GM23248 (cell line): ENCODE measurements around the gene ARHGEF28. TPM values are rescaled to one million over a fixed set of nuclear protein-coding genes. Genes with fewer than 3 reads are reported as not detected.
A peak's percentile ranks its signal among the peaks of the same experiment; 100 is the strongest.

Experiments used
- DNase-seq: peaks from one replicate; pipeline ENCODE4 v3.0.0-alpha.2; 2015
- H2AFZ ChIP-seq: fragments of 200-600 bp; sonication (generic); 2 replicates; pipeline ENCODE4 v1.6.1; 2016; ENCODE audit warnings: antibody characterized with exemption
- H3F3A ChIP-seq: fragments of 200-600 bp; sonication (generic); 2 replicates; pipeline ENCODE4 v1.6.1; 2016; ENCODE audit warnings: mild to moderate bottlenecking, antibody characterized with exemption, mixed run types; ENCODE audit not compliant: insufficient read depth
- H3K27ac ChIP-seq: fragments of 200-600 bp; sonication (generic); 2 replicates; pipeline ENCODE4 v1.5.1; 2016; ENCODE audit warnings: mild to moderate bottlenecking
- H3K27me3 ChIP-seq: fragments of 200-600 bp; sonication (generic); replicated peaks from 2 replicates; pipeline ENCODE4 v1.6.1; 2016; ENCODE audit warnings: mild to moderate bottlenecking; ENCODE audit not compliant: insufficient read depth
- H3K36me3 ChIP-seq: fragments of 200-600 bp; sonication (generic); 2 replicates; pipeline ENCODE4 v1.6.1; 2016; ENCODE audit warnings: low read depth, mild to moderate bottlenecking
- H3K4me1 ChIP-seq: fragments of 200-600 bp; sonication (generic); 2 replicates; pipeline ENCODE4 v1.6.1; 2016; ENCODE audit warnings: mild to moderate bottlenecking; ENCODE audit not compliant: insufficient read depth
- H3K4me2 ChIP-seq: fragments of 200-600 bp; sonication (generic); one replicate; pipeline ENCODE4 v1.6.1; 2016; ENCODE audit warnings: mild to moderate bottlenecking; ENCODE audit not compliant: unreplicated experiment
- H3K4me3 ChIP-seq: fragments of 200-600 bp; sonication (generic); 2 replicates; pipeline ENCODE4 v1.5.1; 2016; ENCODE audit warnings: mild to moderate bottlenecking
- H3K79me2 ChIP-seq: fragments of 200-600 bp; sonication (generic); 2 replicates; pipeline ENCODE4 v1.6.1; 2016; ENCODE audit warnings: mild to moderate bottlenecking; ENCODE audit not compliant: insufficient read depth
- H3K9ac ChIP-seq: fragments of 200-600 bp; sonication (generic); 2 replicates; pipeline ENCODE4 v1.6.1; 2016; ENCODE audit warnings: mild to moderate bottlenecking
- H3K9me2 ChIP-seq: fragments of 200-600 bp; sonication (generic); 2 replicates; pipeline ENCODE4 v1.6.1; 2016; ENCODE audit warnings: mixed run types, mild to moderate bottlenecking, moderate library complexity; ENCODE audit not compliant: insufficient read depth
- H3K9me3 ChIP-seq: fragments of 200-600 bp; sonication (generic); one replicate; pipeline ENCODE4 v1.6.1; 2017; ENCODE audit warnings: low read depth
- H4K20me1 ChIP-seq: fragments of 200-600 bp; sonication (generic); 2 replicates; pipeline ENCODE4 v1.6.0; 2016; ENCODE audit not compliant: insufficient read depth
- EZH2 ChIP-seq: fragments of 200-600 bp; sonication (generic); IDR thresholded peaks from 2 replicates; pipeline ENCODE4 v1.6.1; 2018; ENCODE audit warnings: antibody characterized with exemption, mild to moderate bottlenecking; ENCODE audit not compliant: insufficient read depth, poor library complexity, severe bottlenecking
- EZH2phosphoT487 ChIP-seq: fragments of 200-600 bp; sonication (generic); IDR thresholded peaks from 2 replicates; pipeline ENCODE4 v1.6.1; 2018; ENCODE audit warnings: antibody characterized with exemption, moderate library complexity, mild to moderate bottlenecking, low read depth; ENCODE audit not compliant: insufficient read depth
- WGBS, 2 experiments: methylation state at CpG; one replicate each; pipeline ENCODE4 v1.1.6; 2015 to 2017; ENCODE audit warnings: low lambda C conversion rate in 2 of 2, low coverage in 1 of 2; ENCODE audit errors: missing lambda C conversion rate in 2 of 2; 5-methylcytosine and 5-hydroxymethylcytosine counted together
- in situ Hi-C: fragments of 300-500 bp; cut with MboI; formaldehyde crosslinking; loops from 2 replicates; pipeline ENCODE4 v1.15.0; 2020
- polyA plus RNA-seq: library from polyadenylated mRNA; unstranded; fragments of >200 nt; fragmentation: Nextera tagmentation; extraction: Ambion mirVana; gene quantifications from 2 replicates; pipeline ENCODE4 v1.2.1, GENCODE V29; 2016
- total RNA-seq: library from RNA; depleted of rRNA; stranded (reverse); fragments of >200 nt; shearing (Covaris generic); gene quantifications from 2 replicates; pipeline ENCODE4 v1.2.3, GENCODE V29; 2014

The ARHGEF28 gene
- total and polyA plus RNA-seq, 2 experiments from 2014 or later = 5.0 to 9.6 TPM

DNA sequence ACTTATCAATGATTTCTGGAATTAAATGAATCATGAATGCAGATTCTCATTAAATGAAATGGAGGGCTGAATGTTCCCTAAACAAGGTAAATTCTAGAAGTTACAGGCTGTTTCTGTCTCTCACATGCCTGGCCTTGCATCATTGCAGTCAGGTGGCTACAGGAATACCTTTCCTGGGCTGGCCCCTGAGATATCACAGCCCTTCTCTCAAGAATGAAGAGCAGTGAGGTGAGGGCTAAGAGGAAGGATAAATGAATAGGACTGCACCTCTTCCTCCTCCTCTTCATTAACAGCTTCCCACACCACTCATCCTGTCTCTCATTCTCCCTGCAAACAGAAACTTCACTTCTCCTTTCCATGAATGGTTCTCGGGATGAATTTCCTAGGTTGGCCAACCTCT, 22.5 kb downstream of the ARHGEF28 start:
- Histone ChIP-seq H3F3A (no peaks in the 10 kb centered on the region), H4K20me1 (no peaks in the 10 kb centered on the region), H3K79me2 (peaks cover 73% of the 10 kb centered on the region), H3K4me3 (no peak overlapping the region), H3K9me2 (no peaks in the 10 kb centered on the region), H3K9me3 (no peaks in the 10 kb centered on the region), H3K9ac (no peak overlapping the region), H3K27me3 (no peaks in the 10 kb centered on the region), H2AFZ (no peak overlapping the region), H3K4me1 (no peaks in the 10 kb centered on the region), H3K27ac (no peak overlapping the region), H3K36me3 (no peaks in the 10 kb centered on the region), H3K4me2 (no peak overlapping the region)
- WGBS, 2 experiments = 96 to 100% methylated on average over 1 of the region's 1 CpG
- no peak for TF ChIP-seq EZH2
- no peak for TF ChIP-seq EZH2phosphoT487
- DNase-seq = no peak
- in situ Hi-C loops = no loop called here

DNA sequence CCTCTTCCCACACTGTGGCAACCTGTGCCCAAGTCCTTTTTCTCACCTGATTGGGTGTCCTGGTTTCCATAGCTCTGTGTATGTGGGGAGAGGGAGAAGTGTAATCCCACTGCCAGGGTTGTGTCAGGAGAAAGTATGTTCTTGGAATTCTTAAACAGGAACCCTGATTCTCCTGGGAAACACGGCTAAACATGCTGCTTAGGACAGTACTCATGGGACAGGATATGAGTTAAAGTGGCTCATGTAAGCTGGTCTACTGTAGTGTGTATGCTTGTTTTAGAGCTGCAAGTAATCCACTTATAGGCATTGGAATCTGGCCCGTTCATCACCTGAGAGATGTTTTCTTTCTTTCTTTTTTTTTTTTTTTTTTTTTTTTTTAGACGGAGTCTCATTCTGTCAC, 23.9 kb downstream of the ARHGEF28 start:
- Histone ChIP-seq H3K4me2 (no peak overlapping the region), H3K27me3 (no peaks in the 10 kb centered on the region), H4K20me1 (no peaks in the 10 kb centered on the region), H3K36me3 (no peaks in the 10 kb centered on the region), H3K79me2 (peaks cover 61% of the 10 kb centered on the region), H2AFZ (no peak overlapping the region), H3K9ac (no peak overlapping the region), H3K9me2 (no peaks in the 10 kb centered on the region), H3K27ac (no peak overlapping the region), H3K4me1 (peaks cover 8% of the 10 kb centered on the region), H3K9me3 (no peaks in the 10 kb centered on the region), H3K4me3 (no peak overlapping the region), H3F3A (0 out of 2 replicates have a peak, but pooled peaks cover 3% of the 10 kb centered on the region)
- in situ Hi-C loops = no loop called here
- no peak for TF ChIP-seq EZH2
- TF ChIP-seq EZH2phosphoT487 = no peak
- 96 to 98% methylated on average over 2 to 3 of the region's 3 CpGs for WGBS, 2 experiments
- no peak for DNase-seq

DNA sequence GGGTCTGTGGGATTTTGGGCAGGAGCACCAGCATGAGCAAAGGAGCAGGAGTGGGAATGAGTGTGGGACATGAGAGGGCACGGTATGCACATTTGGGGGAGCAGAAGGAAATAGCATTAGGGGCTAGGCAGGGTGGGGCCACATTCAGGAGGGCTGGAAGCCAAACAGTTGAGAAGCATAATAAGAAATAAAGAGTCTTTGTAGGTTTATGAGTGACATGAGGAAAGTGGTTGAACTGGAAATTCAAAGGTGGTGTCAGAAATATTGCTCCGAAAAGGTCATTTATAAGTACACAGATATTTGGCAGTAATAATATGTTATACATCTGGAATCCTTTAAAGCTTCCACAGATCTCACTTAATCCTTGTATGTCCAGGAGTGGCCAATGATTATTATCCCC, 26.4 kb downstream of the ARHGEF28 start:
- Histone ChIP-seq H3K27me3 (no peaks in the 10 kb centered on the region), H3K36me3 (no peaks in the 10 kb centered on the region), H2AFZ (no peak overlapping the region), H3K4me1 (peaks cover 8% of the 10 kb centered on the region), H3K9me3 (no peaks in the 10 kb centered on the region), H3K4me2 (no peak overlapping the region), H3K79me2 (peaks cover 57% of the 10 kb centered on the region), H3K9ac (no peak overlapping the region), H3K27ac (no peak overlapping the region), H4K20me1 (no peaks in the 10 kb centered on the region), H3F3A (0 out of 2 replicates have a peak, but pooled peaks cover 3% of the 10 kb centered on the region), H3K4me3 (no peak overlapping the region), H3K9me2 (no peaks in the 10 kb centered on the region; the same call in 1 of the 2 replicates)
- 65 to 66% methylated on average over 2 of the region's 2 CpGs for WGBS, 2 experiments
- in situ Hi-C loops = no loop called here
- DNase-seq = no peak
- no peak for TF ChIP-seq EZH2
- TF ChIP-seq EZH2phosphoT487 = no peak

DNA sequence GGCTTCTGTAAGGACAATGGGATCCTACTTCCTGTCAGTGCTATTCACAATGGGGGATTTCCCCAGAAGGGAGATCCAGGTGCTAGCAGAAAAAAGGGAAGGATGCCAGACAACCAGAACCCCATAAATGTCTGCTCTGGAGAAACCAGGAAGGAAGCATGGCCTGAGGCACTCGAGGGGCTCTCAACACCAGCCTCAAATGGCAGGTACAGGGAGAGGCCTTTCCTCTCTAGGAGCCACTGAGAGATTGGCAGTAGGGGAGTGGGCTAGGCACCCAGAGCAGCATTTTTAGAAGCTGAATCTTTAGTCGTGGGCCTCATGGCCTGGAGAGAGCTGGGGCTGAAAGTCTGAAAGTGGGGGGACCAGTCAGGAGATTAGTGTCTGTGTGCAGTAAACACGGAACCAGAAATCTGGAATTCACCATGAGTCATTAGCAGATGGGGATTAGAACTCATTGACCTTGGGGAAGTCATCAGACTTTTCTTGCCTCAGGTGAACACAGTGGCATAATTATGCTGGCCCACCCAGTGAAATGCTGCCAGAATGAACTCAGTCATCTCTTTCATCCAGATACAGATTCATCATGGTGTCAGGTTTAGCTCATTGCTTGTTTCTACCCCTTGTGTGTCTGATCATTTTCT, 28.3 kb downstream of the ARHGEF28 start:
- 0 out of 2 replicates have a peak, but pooled peaks cover 3% of the 10 kb centered on the region for H3F3A ChIP-seq
- no peaks in the 10 kb centered on the region for H3K36me3 ChIP-seq
- H3K27ac ChIP-seq = no peak overlapping the region; the same call in 1 of the 2 replicates
- H3K79me2 ChIP-seq = peaks cover 55% of the 10 kb centered on the region
- in situ Hi-C loops = no loop called here
- no peaks in the 10 kb centered on the region for H3K27me3 ChIP-seq
- H3K9ac ChIP-seq = no peak overlapping the region
- no peak overlapping the region for H2AFZ ChIP-seq
- H3K4me1 ChIP-seq = peaks cover 8% of the 10 kb centered on the region
- no peaks in the 10 kb centered on the region for H3K9me3 ChIP-seq
- no peaks in the 10 kb centered on the region for H4K20me1 ChIP-seq
- DNase-seq = peak; percentile 41
- H3K9me2 ChIP-seq = no peaks in the 10 kb centered on the region; the same call in 1 of the 2 replicates
- H3K4me3 ChIP-seq = no peak overlapping the region
- no peak for TF ChIP-seq EZH2
- no peak for TF ChIP-seq EZH2phosphoT487
- H3K4me2 ChIP-seq = no peak overlapping the region
- 67 to 68% methylated on average over 3 of the region's 3 CpGs for WGBS, 2 experiments
